Adrenal gland (tissue), 12 donors: Measurements from ENCODE around the gene MED4. TPM values are rescaled to one million over a fixed set of nuclear protein-coding genes. Genes with fewer than 3 reads are reported as not detected.

Experiments
- DNase-seq, 7 donors: peaks; one replicate each; pipeline ENCODE4 v3.0.0-alpha.2; 2019 to 2020
- H3K27ac ChIP-seq, 5 donors: fragments of 200-600 bp; sonication (generic) in 4 of 5; 1 replicate in 3 of 5; 2 replicates in 2 of 5; pipeline versions ENCODE4 v1.5.1 to v1.8.0; 2016 to 2020; ENCODE audit warnings: mild to moderate bottlenecking in 1 of 5
- H3K27me3 ChIP-seq: fragments of 200-600 bp; 2 replicates; pipeline ENCODE4 v1.8.0; 2021
- H3K36me3 ChIP-seq, 2 donors: fragments of 200-600 bp; replicated peaks in 1 of 2; 1 replicate in 1 of 2; 2 replicates in 1 of 2; pipeline versions ENCODE4 v1.5.1 to v1.8.0; 2018 to 2022
- H3K4me1 ChIP-seq, 2 donors: fragments of 200-600 bp; replicated peaks in 1 of 2; 1 replicate in 1 of 2; 2 replicates in 1 of 2; pipeline versions ENCODE4 v1.5.1 to v1.8.0; 2018 to 2021
- H3K4me3 ChIP-seq, 4 donors: fragments of 200-600 bp; sonication (generic) in 3 of 4; one replicate each; pipeline ENCODE4 v1.5.1; 2016 to 2018
- H3K9me3 ChIP-seq, 3 donors: fragments of 200-600 bp; sonication (generic) in 1 of 3; replicated peaks in 1 of 3; 1 replicate in 2 of 3; 2 replicates in 1 of 3; pipeline versions ENCODE4 v1.5.1 to v1.8.0; 2016 to 2021
- CTCF ChIP-seq, 6 experiments: fragments of 450-650 bp in 4 of 6; fragments of 200-600 bp in 2 of 6; sonication (generic) in 1 of 6; IDR thresholded peaks; 1 replicate in 5 of 6; 2 replicates in 1 of 6; pipeline versions ENCODE4 v1.5.1 to v1.8.0; 2016 to 2021; ENCODE audit warnings: antibody characterized with exemption in 6 of 6, mild to moderate bottlenecking in 2 of 6, moderate library complexity in 1 of 6
- POLR2A ChIP-seq, 2 donors: fragments of 450-650 bp; IDR thresholded peaks; one replicate each; pipeline ENCODE4 v1.6.1; 2017; ENCODE audit warnings: antibody characterized with exemption in 2 of 2, mild to moderate bottlenecking in 2 of 2, moderate library complexity in 1 of 2
- WGBS, 4 donors: extraction: QIAGEN DNeasy Blood & Tissue Kit in 2 of 4; methylation state at CpG; one replicate each; pipeline versions ENCODE4 v1.1.5 to v1.1.7; 2013 to 2017; 5-methylcytosine and 5-hydroxymethylcytosine counted together
- intact Hi-C, 2 donors: fragments of 100-400 bp; cut with DNase I; formaldehyde crosslinking; loops; one replicate each; pipeline versions ENCODE4 v1.14.1 to v1.15.0; 2022 to 2023
- polyA plus RNA-seq, 3 donors: library from polyadenylated mRNA; stranded (reverse); fragments of 200-250 nt in 2 of 3; fragments of 350-450 nt in 1 of 3; fragmentation: Illumina TruSeq in 1 of 3; extraction: RNeasy Lipid Tissue Mini Kit (QIAGEN cat#74804) in 1 of 3; gene quantifications; one replicate each; pipeline ENCODE4 v1.2.3, GENCODE V29; 2013 to 2014
- total RNA-seq, 9 donors: library from RNA; depleted of rRNA in 4 of 9; stranded (reverse); fragments of >200 nt in 4 of 9; fragments of 120-200 nt in 1 of 9; fragmentation: NEBNext Ultra II Directional in 1 of 9; extraction: Animal tissue kit (Norgen Biotek cat#: 25700) in 1 of 9; gene quantifications; one replicate each; pipeline versions ENCODE4 v1.1.0 to v1.2.4, GENCODE V29; 2013 to 2023
- donor health status: healthy with polysubstance abuse.
- donor health status: Bipolar disorder and iron deficiency.
- donor health status: DM: yes; HTN: yes; CAD: no.
- donor health status: DM: no; HTN: no; CAD: no.
- donor health status: DM: no; HTN: no; CAD: no.
- donor health status: DM: yes; HTN: yes; CAD: no.

MED4 gene
- total and polyA plus RNA-seq, 12 donors: 12.9 to 93.1 (median 36.7) TPM

- Histone ChIP-seq H3K4me3 (no peak overlapping the region), H3K27me3 (no peaks in the 10 kb centered on the region), H3K9me3 (peaks cover 0 to 30% (median 0%) of the 10 kb centered on the region in 3 donors), H3K4me1 (no peaks in the 10 kb centered on the region), H3K36me3 (peaks cover 0 to 37% of the 10 kb centered on the region in 2 donors), H3K27ac (no peak overlapping the region)
- TF ChIP-seq CTCF (IDR thresholded peaks at IDR 0.05) (no peak), POLR2A (IDR thresholded peaks at IDR 0.05) (no peak)
- intact Hi-C loops: no loop called here
- DNase-seq: no peak
- 94 to 99% (median 96%) methylated on average over 3 of the region's 3 CpGs for WGBS, 4 donors
These were observed 22.6 kb downstream of the MED4 start for GRCh38 chr13:48072304-48072703.

GRCh38 chr13:48070942-48071341 lies 24.0 kb downstream of the MED4 start:
- peaks cover 0 to 24% of the 10 kb centered on the region in 2 donors for H3K36me3 ChIP-seq
- H3K4me3 ChIP-seq: no peak overlapping the region
- no peaks in the 10 kb centered on the region for H3K27me3 ChIP-seq
- WGBS, 4 donors: 77 to 93% (median 80%) methylated on average over 5 of the region's 5 CpGs
- no peak overlapping the region for H3K27ac ChIP-seq
- no peak for DNase-seq
- intact Hi-C loops: no loop called here
- TF ChIP-seq CTCF (IDR thresholded peaks at IDR 0.05) (no peak), POLR2A (IDR thresholded peaks at IDR 0.05) (no peak)
- no peaks in the 10 kb centered on the region for H3K4me1 ChIP-seq
- peaks cover 0 to 30% (median 0%) of the 10 kb centered on the region in 3 donors for H3K9me3 ChIP-seq

GRCh38 chr13:48069573-48069972 lies 25.3 kb downstream of the MED4 start:
- WGBS, 4 donors: 95 to 100% (median 97%) methylated on average over 1 of the region's 1 CpG
- Histone ChIP-seq H3K27me3 (no peaks in the 10 kb centered on the region), H3K4me1 (no peaks in the 10 kb centered on the region), H3K36me3 (peaks cover 0 to 14% of the 10 kb centered on the region in 2 donors), H3K27ac (no peak overlapping the region), H3K9me3 (peaks cover 0 to 30% (median 0%) of the 10 kb centered on the region in 3 donors), H3K4me3 (no peak overlapping the region)
- TF ChIP-seq POLR2A (IDR thresholded peaks at IDR 0.05) (no peak), CTCF (IDR thresholded peaks at IDR 0.05) (no peak)
- intact Hi-C loops: no loop called here
- no peak for DNase-seq

GRCh38 chr13:48068952-48069351 lies 26.0 kb downstream of the MED4 start:
- intact Hi-C loops: no loop called here
- H3K4me1 ChIP-seq: no peaks in the 10 kb centered on the region
- no peak overlapping the region for H3K4me3 ChIP-seq
- no peak for TF ChIP-seq POLR2A (IDR thresholded peaks at IDR 0.05)
- TF ChIP-seq CTCF (IDR thresholded peaks at IDR 0.05): no peak
- H3K27ac ChIP-seq: no peak overlapping the region
- H3K27me3 ChIP-seq: no peaks in the 10 kb centered on the region
- DNase-seq: no peak
- H3K36me3 ChIP-seq: peaks cover 0 to 14% of the 10 kb centered on the region in 2 donors
- peaks cover 0 to 30% (median 0%) of the 10 kb centered on the region in 3 donors for H3K9me3 ChIP-seq
- WGBS, 4 donors: 92 to 100% (median 97%) methylated on average over 2 of the region's 2 CpGs
